GM19397 (cell line): ENCODE data around the gene ASTN2.
"Not testable (repeated sequence)": the region's sequence is repeated elsewhere in the genome, so short reads cannot be mapped to it uniquely, and the experiment has no call there.

Experiments
- ATAC-seq: cut with Tn5 transposase; IDR thresholded peaks from one replicate; pipeline ENCODE4 v1.9.1; 2021; ENCODE audit warnings: mild to moderate bottlenecking, moderate library complexity; ENCODE audit not compliant: unreplicated experiment

The ASTN2 gene

GRCh38 chr9:117081641-117082317, 333.1 kb downstream of the ASTN2 start:
- no peak for ATAC-seq

GRCh38 chr9:117080765-117081390, 334.0 kb downstream of the ASTN2 start:
- ATAC-seq, result no peak

- no peak for ATAC-seq
Measured at GRCh38 chr9:117076571-117077290, 338.1 kb downstream of the ASTN2 start.

- no peak for ATAC-seq
Measured at GRCh38 chr9:117075636-117076035, 339.2 kb downstream of the ASTN2 start.

- ATAC-seq, result no peak
Measured at GRCh38 chr9:117074784-117075520, 339.9 kb downstream of the ASTN2 start.

GRCh38 chr9:117074342-117074662, 340.6 kb downstream of the ASTN2 start:
- no peak for ATAC-seq

GRCh38 chr9:117073539-117074341, 341.1 kb downstream of the ASTN2 start:
- no peak for ATAC-seq

- no peak for ATAC-seq
Measured at GRCh38 chr9:117073071-117073470, 341.8 kb downstream of the ASTN2 start.

GRCh38 chr9:117072216-117072615, 342.6 kb downstream of the ASTN2 start:
- no peak for ATAC-seq

- not testable (repeated sequence) for ATAC-seq
Measured at GRCh38 chr9:117071673-117072207, 343.1 kb downstream of the ASTN2 start.

GRCh38 chr9:117063721-117064471, 351.0 kb downstream of the ASTN2 start:
- ATAC-seq, result no peak

- no peak for ATAC-seq
Measured at GRCh38 chr9:117060963-117061362, 353.9 kb downstream of the ASTN2 start.

- no peak for ATAC-seq
Measured at GRCh38 chr9:117050007-117050406, 364.9 kb downstream of the ASTN2 start.

- no peak for ATAC-seq
Measured at GRCh38 chr9:117046666-117047327, 368.1 kb downstream of the ASTN2 start.

- ATAC-seq, result no peak
Measured at GRCh38 chr9:117044241-117044640, 370.6 kb downstream of the ASTN2 start.

- ATAC-seq, result no peak
Measured at GRCh38 chr9:117043159-117043558, 371.7 kb downstream of the ASTN2 start.

GRCh38 chr9:117035546-117035945, 379.3 kb downstream of the ASTN2 start:
- no peak for ATAC-seq

GRCh38 chr9:117034866-117035265, 380.0 kb downstream of the ASTN2 start:
- ATAC-seq, result no peak

GRCh38 chr9:117030254-117030768, 384.5 kb downstream of the ASTN2 start:
- no peak for ATAC-seq
